ENCODE data around the gene CLCNKB.

DNA sequence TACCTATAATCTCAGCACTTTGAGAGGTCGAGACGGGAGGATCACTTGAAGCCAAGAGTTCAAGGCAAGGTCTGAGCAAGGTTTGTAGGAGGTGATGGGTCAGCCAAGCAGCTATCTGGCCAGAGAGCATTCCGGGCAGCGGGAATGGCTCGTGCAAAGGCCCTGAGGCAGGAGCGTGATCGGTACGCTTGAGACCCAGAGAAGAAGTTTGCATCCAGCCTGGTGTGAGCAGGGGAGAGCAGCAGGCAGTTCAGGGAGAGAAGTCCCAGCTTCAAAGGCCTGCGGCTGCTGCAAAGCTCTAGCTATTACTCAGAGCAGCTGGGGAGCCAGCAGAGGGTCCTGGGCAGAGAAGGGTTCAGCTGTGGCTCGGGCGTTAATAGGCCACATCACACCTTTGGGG is 44.7 kb upstream of the CLCNKB start:
- TF ChIP-seq CTCF (IDR thresholded peaks at IDR 0.05; ENCODE audit: low read depth, low read length): no peak
- TF ChIP-seq EZH2phosphoT487 (IDR thresholded peaks at IDR 0.05; ENCODE audit: low read depth): no peak

Measured in OCI-LY3 (cell line).